Measurements from ENCODE around the gene ABI1.

GRCh38 chr10:26832960-26833359, 27.8 kb downstream of the ABI1 start:
- TF ChIP-seq CTCF (IDR thresholded peaks at IDR 0.05; ENCODE audit: low read depth, low read length, missing input control) (no peak), REST (IDR thresholded peaks at IDR 0.05) (no peak), GABPA (IDR thresholded peaks at IDR 0.05 in 1 of 2, conservative IDR thresholded peaks at IDR 0.05 in 1 of 2) (no peak), ZBTB33 (IDR thresholded peaks at IDR 0.05) (no peak), ATF3 (IDR thresholded peaks at IDR 0.05) (no peak)

All from liver (tissue), 3 donors.